ENCODE measurements around the gene ZNF629.

Gene ZNF629

DNA sequence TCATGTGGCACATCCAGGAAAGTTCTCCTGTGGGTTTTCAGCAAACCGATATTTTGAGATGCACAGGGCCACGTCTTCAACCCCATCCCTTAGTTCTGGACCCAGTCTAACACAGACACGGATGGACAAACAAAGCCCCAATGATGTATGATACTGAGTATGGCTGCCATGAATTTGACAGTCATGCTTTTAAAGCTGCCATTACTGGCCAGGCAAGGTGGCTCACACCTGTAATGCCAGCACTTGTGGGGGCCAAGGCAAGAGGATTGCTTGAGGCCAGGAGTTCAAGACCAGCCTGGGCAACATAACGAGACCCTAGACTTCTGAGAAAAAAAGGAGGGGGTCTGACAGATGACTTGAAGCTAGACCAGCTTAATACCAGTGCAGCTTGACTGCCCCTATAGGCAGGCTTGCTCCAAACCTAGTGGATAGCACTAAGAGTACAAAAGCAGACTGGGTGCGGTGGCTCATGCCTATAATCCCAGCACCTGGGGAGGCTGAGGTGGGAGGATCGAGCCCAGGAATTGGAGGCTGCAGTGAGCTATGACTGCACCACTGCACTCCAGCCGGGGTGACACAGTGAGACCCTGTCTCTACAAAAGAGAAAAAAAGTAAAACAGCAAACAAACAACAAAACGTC is 10.8 kb upstream of the ZNF629 start:
- DNase-seq (ENCODE audit: low read depth): no peak
- TF ChIP-seq CTCF (conservative IDR thresholded peaks at IDR 0.05; ENCODE audit: low read length): no peak; the same call in 1 of the 2 replicates
- H3K4me3 ChIP-seq (ENCODE audit: low read length): no peak overlapping the region

- H3K4me3 ChIP-seq (ENCODE audit: low read length): no peak overlapping the region
- no peak for TF ChIP-seq CTCF (conservative IDR thresholded peaks at IDR 0.05; ENCODE audit: low read length)
- no peak for DNase-seq (ENCODE audit: low read depth)
Observed at GRCh38 chr16:30794634-30795033, 7.6 kb upstream of the ZNF629 start.

- DNase-seq (ENCODE audit: low read depth): no peak
- TF ChIP-seq CTCF (conservative IDR thresholded peaks at IDR 0.05; ENCODE audit: low read length): no peak
- H3K4me3 ChIP-seq (ENCODE audit: low read length): no peak overlapping the region
Observed at GRCh38 chr16:30793508-30794069, 6.6 kb upstream of the ZNF629 start.

GRCh38 chr16:30787613-30788378 is 791 bp upstream of the ZNF629 start:
- TF ChIP-seq CTCF (conservative IDR thresholded peaks at IDR 0.05; ENCODE audit: low read length): no peak
- peak overlapping the region; percentile 95 for H3K4me3 ChIP-seq (ENCODE audit: low read length)
- no peak for DNase-seq (ENCODE audit: low read depth)

- H3K4me3 ChIP-seq (ENCODE audit: low read length): peak overlapping the region; percentile 95
- no peak for TF ChIP-seq CTCF (conservative IDR thresholded peaks at IDR 0.05; ENCODE audit: low read length)
- peak; percentile 67 for DNase-seq (ENCODE audit: low read depth)
Observed at GRCh38 chr16:30786115-30786935, 680 bp downstream of the ZNF629 start.

DNA sequence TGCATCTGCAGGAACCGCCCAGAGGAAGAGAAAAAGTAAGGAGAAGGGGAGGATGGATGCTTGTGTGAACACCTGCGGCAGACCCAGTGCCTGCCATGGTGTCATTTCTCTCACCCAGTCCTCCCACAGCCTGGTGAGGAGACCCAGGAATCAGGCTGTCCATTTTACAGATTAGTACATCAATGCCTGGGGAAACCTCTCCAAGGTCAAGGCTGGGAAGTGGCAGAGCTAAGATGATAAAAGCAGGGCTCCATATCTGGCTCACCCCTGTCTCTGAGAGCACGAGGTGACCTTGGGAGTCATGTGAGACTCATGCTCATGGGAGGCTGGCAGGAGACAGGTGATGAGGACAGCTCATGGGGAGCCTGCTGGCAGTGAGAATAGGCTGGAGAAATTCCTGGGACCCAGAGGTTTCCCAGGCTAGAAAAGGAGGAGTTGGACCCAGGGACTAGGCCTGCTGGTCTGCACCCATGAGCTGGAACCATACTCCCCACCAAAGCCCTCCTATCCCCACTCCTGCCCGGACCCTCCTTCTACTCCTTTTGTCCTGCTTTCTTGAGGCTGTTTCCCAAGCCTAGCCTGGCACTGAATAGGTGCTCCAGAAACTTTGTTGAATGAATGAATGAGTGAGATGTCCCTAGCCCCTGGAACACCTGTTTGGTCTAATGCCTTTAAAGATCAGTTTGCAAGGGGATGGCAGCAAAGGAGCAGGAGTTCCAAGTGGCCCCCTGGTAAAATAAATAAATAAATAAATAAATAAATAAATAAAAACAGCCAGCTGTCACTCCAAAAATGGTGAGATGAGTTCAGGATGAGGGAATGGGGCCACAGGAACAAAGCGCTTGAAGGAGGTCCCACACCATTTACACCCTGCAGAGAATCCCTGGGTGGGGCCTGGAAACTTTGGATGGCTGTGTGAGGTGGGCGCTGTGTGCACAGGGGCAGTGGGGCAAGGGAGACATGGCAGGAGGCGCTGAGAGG is 1.6 kb downstream of the ZNF629 start:
- TF ChIP-seq CTCF (conservative IDR thresholded peaks at IDR 0.05; ENCODE audit: low read length): no peak
- H3K4me3 ChIP-seq (ENCODE audit: low read length): peak overlapping the region; percentile 95
- no peak for DNase-seq (ENCODE audit: low read depth)
